ENCODE measurements around the gene IFI30. TPM values are rescaled to one million over a fixed set of nuclear protein-coding genes. Genes with fewer than 3 reads are reported as not detected.
A peak's percentile ranks its signal among the peaks of the same experiment; 100 is the strongest.
"Not testable (repeated sequence)": the region's sequence is repeated elsewhere in the genome, so short reads cannot be mapped to it uniquely, and the experiment has no call there.

The IFI30 gene
- total RNA-seq, 1 experiment from 2014 or later = 35.8 TPM

GRCh38 chr19:18208098-18208951 lies 34.7 kb downstream of the IFI30 start:
- CTCF ChIA-PET = interaction anchor here (0.5 to 1.4 kb wide), 13 partner anchors 14 to 779 kb away, joined by 3 to 19 read pairs (median 6); partner anchors contain the start of gene PGPEP1
- Histone ChIP-seq H3K9me3 (ENCODE audit: insufficient read depth, low read depth) (no peaks in the 10 kb centered on the region), H3F3A (ENCODE audit: insufficient read depth, low read depth) (peaks cover 26% of the 10 kb centered on the region; the same call in 1 of the 2 replicates), H4K20me1 (ENCODE audit: insufficient read depth) (no peaks in the 10 kb centered on the region), H3K27me3 (ENCODE audit: insufficient read depth, low read depth) (no peaks in the 10 kb centered on the region), H3K27ac (no peak overlapping the region), H3K4me3 (no peak overlapping the region), H3K36me3 (ENCODE audit: low read depth) (no peaks in the 10 kb centered on the region), H3K9me2 (ENCODE audit: insufficient read depth) (no peaks in the 10 kb centered on the region), H3K79me2 (ENCODE audit: low read depth) (no peaks in the 10 kb centered on the region), H3K4me1 (replicated peaks; ENCODE audit: insufficient read depth) (peaks cover 7% of the 10 kb centered on the region), H3K4me2 (no peak overlapping the region), H2AFZ (no peak overlapping the region)
- TF ChIP-seq CTCF (conservative IDR thresholded peaks at IDR 0.05) (peak; percentile 84), EZH2 (IDR thresholded peaks at IDR 0.05; ENCODE audit: low read depth) (no peak)
- no TSS peak for BruUV-seq (replicated peaks)
- POLR2A ChIA-PET (ENCODE audit: unreplicated experiment) = interaction anchor here (0.6 kb wide), 2 partner anchors 144 to 177 kb away, joined by 3 read pairs; partner anchors contain the start of gene GDF15
- peak in 1 of 2 experiments; percentile 30 for DNase-seq
- intact Hi-C loops (cut with micrococcal nuclease; ENCODE audit: unreplicated experiment) = loop anchor here (1.0 kb wide), 1 partner anchor 44 kb away; no protein-coding TSS in a partner anchor

GRCh38 chr19:18209912-18210311 lies 36.3 kb downstream of the IFI30 start:
- CTCF ChIA-PET; H3K9me2 ChIP-seq (ENCODE audit: insufficient read depth); H3K27me3 ChIP-seq (ENCODE audit: insufficient read depth, low read depth); DNase-seq; BruUV-seq (replicated peaks); POLR2A ChIA-PET (ENCODE audit: unreplicated experiment); H3K4me2 ChIP-seq; H3K4me3 ChIP-seq; H2AFZ ChIP-seq; H3K79me2 ChIP-seq (ENCODE audit: low read depth); H3K27ac ChIP-seq; intact Hi-C loops (cut with micrococcal nuclease; ENCODE audit: unreplicated experiment); H3K9me3 ChIP-seq (ENCODE audit: insufficient read depth, low read depth); H3K36me3 ChIP-seq (ENCODE audit: low read depth); H4K20me1 ChIP-seq (ENCODE audit: insufficient read depth): not testable (repeated sequence)
- peaks cover 27% of the 10 kb centered on the region; the same call in 1 of the 2 replicates for H3F3A ChIP-seq (ENCODE audit: insufficient read depth, low read depth)
- peaks cover 10% of the 10 kb centered on the region for H3K4me1 ChIP-seq (replicated peaks; ENCODE audit: insufficient read depth)

- no peak for DNase-seq
- ChIA-PET CTCF (no interaction called here), POLR2A (ENCODE audit: unreplicated experiment) (interaction anchor here (0.6 kb wide), 1 partner anchor 203 kb away, joined by 10 read pairs; the partner anchor contains the start of gene ARRDC2)
- Histone ChIP-seq H3F3A (ENCODE audit: insufficient read depth, low read depth) (peaks cover 29% of the 10 kb centered on the region; the same call in 1 of the 2 replicates), H4K20me1 (ENCODE audit: insufficient read depth) (no peaks in the 10 kb centered on the region), H3K4me1 (replicated peaks; ENCODE audit: insufficient read depth) (peaks cover 12% of the 10 kb centered on the region), H3K27me3 (ENCODE audit: insufficient read depth, low read depth) (no peaks in the 10 kb centered on the region), H3K27ac (no peak overlapping the region), H3K79me2 (ENCODE audit: low read depth) (no peaks in the 10 kb centered on the region), H3K9me2 (ENCODE audit: insufficient read depth) (no peaks in the 10 kb centered on the region), H3K4me2 (no peak overlapping the region), H3K4me3 (no peak overlapping the region), H3K36me3 (ENCODE audit: low read depth) (no peaks in the 10 kb centered on the region), H2AFZ (no peak overlapping the region), H3K9me3 (ENCODE audit: insufficient read depth, low read depth) (no peaks in the 10 kb centered on the region)
- no TSS peak for BruUV-seq (replicated peaks)
- TF ChIP-seq CTCF (conservative IDR thresholded peaks at IDR 0.05) = no peak
- TF ChIP-seq EZH2 (IDR thresholded peaks at IDR 0.05; ENCODE audit: low read depth) = no peak
- intact Hi-C loops (cut with micrococcal nuclease; ENCODE audit: unreplicated experiment) = no loop called here
These were observed 38.1 kb downstream of the IFI30 start for GRCh38 chr19:18211683-18212082.
